Liver (tissue), 9 donors: Measurements from ENCODE around the gene PHF21B. TPM values are rescaled to one million over a fixed set of nuclear protein-coding genes. Genes with fewer than 3 reads are reported as not detected.

Source experiments
- DNase-seq: peaks from one replicate; pipeline ENCODE4 v3.0.0-alpha.2; 2017; ENCODE audit warnings: low spot score
- H3K27ac ChIP-seq, 2 donors: one replicate each; pipeline ENCODE4 v1.7.0; 2013; ENCODE audit warnings: inconsistent platforms in 2 of 2, low read length in 2 of 2, control low read depth in 1 of 2, low read depth in 1 of 2, mild to moderate bottlenecking in 1 of 2
- H3K27me3 ChIP-seq, 4 donors: one replicate each; pipeline versions ENCODE4 v1.6.1 to v1.7.0; 2013; ENCODE audit warnings: low read length in 3 of 4, inconsistent platforms in 1 of 4, mild to moderate bottlenecking in 1 of 4, moderate library complexity in 1 of 4; ENCODE audit not compliant: control insufficient read depth in 4 of 4, insufficient read depth in 4 of 4
- H3K36me3 ChIP-seq, 4 donors: one replicate each; pipeline versions ENCODE4 v1.6.1 to v1.7.0; 2013; ENCODE audit warnings: low read length in 3 of 4, mild to moderate bottlenecking in 3 of 4, low read depth in 1 of 4, moderate library complexity in 1 of 4; ENCODE audit not compliant: control insufficient read depth in 4 of 4, insufficient read depth in 3 of 4
- H3K4me1 ChIP-seq, 4 donors: one replicate each; pipeline versions ENCODE4 v1.6.1 to v1.7.0; 2013; ENCODE audit warnings: low read length in 3 of 4, mild to moderate bottlenecking in 3 of 4, moderate library complexity in 1 of 4; ENCODE audit not compliant: control insufficient read depth in 4 of 4, insufficient read depth in 4 of 4
- H3K4me3 ChIP-seq, 3 donors: one replicate each; pipeline versions ENCODE4 v1.6.1 to v1.7.0; 2013; ENCODE audit warnings: low read length in 3 of 3, control low read depth in 1 of 3, low read depth in 1 of 3, mild to moderate bottlenecking in 1 of 3
- H3K9ac ChIP-seq, 2 donors: one replicate each; pipeline ENCODE4 v1.7.0; 2013; ENCODE audit warnings: low read length in 2 of 2, mild to moderate bottlenecking in 2 of 2, moderate library complexity in 2 of 2, control low read depth in 1 of 2, low read depth in 1 of 2
- H3K9me3 ChIP-seq, 4 donors: one replicate each; pipeline versions ENCODE4 v1.6.1 to v1.7.0; 2013; ENCODE audit warnings: low read length in 3 of 4; ENCODE audit not compliant: control insufficient read depth in 4 of 4
- ATF3 ChIP-seq: IDR thresholded peaks from 2 replicates; pipeline ENCODE4 v1.6.1; 2016; ENCODE audit warnings: antibody characterized with exemption
- CTCF ChIP-seq: fragments of 150-350 bp; IDR thresholded peaks from 2 replicates; pipeline ENCODE4 v1.5.1; 2017; ENCODE audit warnings: improper control_type of control experiment, low read depth, low read length; ENCODE audit not compliant: missing input control
- EGR1 ChIP-seq, 2 donors: IDR thresholded peaks; 2 replicates each; pipeline ENCODE4 v1.6.1; 2016 to 2018; ENCODE audit warnings: antibody characterized with exemption in 2 of 2, low read depth in 2 of 2
- FOXA1 ChIP-seq: IDR thresholded peaks from 2 replicates; pipeline ENCODE4 v1.6.1; 2016; ENCODE audit warnings: antibody characterized with exemption
- FOXA2 ChIP-seq: IDR thresholded peaks from 2 replicates; pipeline ENCODE4 v1.6.1; 2016; ENCODE audit warnings: antibody characterized with exemption
- GABPA ChIP-seq, 2 donors: IDR thresholded peaks in 1 of 2; conservative IDR thresholded peaks in 1 of 2; 2 replicates each; pipeline ENCODE4 v1.6.1; 2016; ENCODE audit warnings: antibody characterized with exemption in 2 of 2, mild to moderate bottlenecking in 1 of 2, moderate library complexity in 1 of 2
- HNF4A ChIP-seq, 2 donors: conservative IDR thresholded peaks; 2 replicates each; pipeline ENCODE4 v1.6.1; 2016; ENCODE audit warnings: antibody characterized with exemption in 2 of 2, mild to moderate bottlenecking in 2 of 2
- HNF4G ChIP-seq: IDR thresholded peaks from 2 replicates; pipeline ENCODE4 v1.6.1; 2016; ENCODE audit warnings: antibody characterized with exemption
- JUND ChIP-seq, 2 donors: IDR thresholded peaks; 2 replicates each; pipeline ENCODE4 v1.6.1; 2016; ENCODE audit warnings: antibody characterized with exemption in 2 of 2
- MAX ChIP-seq: IDR thresholded peaks from 2 replicates; pipeline ENCODE4 v1.6.1; 2016; ENCODE audit warnings: antibody characterized with exemption
- NR2F2 ChIP-seq: IDR thresholded peaks from 2 replicates; pipeline ENCODE4 v1.6.1; 2016; ENCODE audit warnings: antibody characterized with exemption
- RAD21 ChIP-seq, 2 donors: IDR thresholded peaks; 2 replicates each; pipeline ENCODE4 v1.6.1; 2016; ENCODE audit warnings: antibody characterized with exemption in 2 of 2, mild to moderate bottlenecking in 2 of 2
- SP1 ChIP-seq: IDR thresholded peaks from 2 replicates; pipeline ENCODE4 v1.6.1; 2018; ENCODE audit warnings: antibody characterized with exemption, mild to moderate bottlenecking
- TAF1 ChIP-seq: conservative IDR thresholded peaks from 2 replicates; pipeline ENCODE4 v1.6.1; 2016; ENCODE audit warnings: antibody characterized with exemption, mild to moderate bottlenecking
- WGBS: extraction: QIAGEN DNeasy Blood & Tissue Kit; methylation state at CpG from one replicate; pipeline ENCODE4 v1.1.7; 2013; 5-methylcytosine and 5-hydroxymethylcytosine counted together
- polyA plus RNA-seq, 2 donors: library from polyadenylated mRNA; stranded (reverse) in 1 of 2; unstranded in 1 of 2; fragments of 200-250 nt in 1 of 2; fragments of >200 nt in 1 of 2; fragmentation: Nextera tagmentation in 1 of 2; extraction: Ambion mirVana in 1 of 2; gene quantifications; one replicate each; pipeline versions ENCODE4 v1.2.1 to v1.2.3, GENCODE V29; 2013 to 2015
- total RNA-seq, 2 donors: library from RNA; depleted of rRNA; stranded (reverse); fragments of >200 nt; gene quantifications; one replicate each; pipeline ENCODE4 v1.2.3, GENCODE V29; 2014
- TF ChIP-seq, protein P1 (sequence below): IDR thresholded peaks from 2 replicates; pipeline ENCODE4 v1.6.1; 2016; ENCODE audit warnings: antibody characterized with exemption, mild to moderate bottlenecking
- donor health status: healthy.
- donor health status: healthy.
- donor health status: healthy.
- donor health status: healthy.
- donor health status: healthy.

Gene PHF21B
- total and polyA plus RNA-seq, 4 donors = not detected

DNA sequence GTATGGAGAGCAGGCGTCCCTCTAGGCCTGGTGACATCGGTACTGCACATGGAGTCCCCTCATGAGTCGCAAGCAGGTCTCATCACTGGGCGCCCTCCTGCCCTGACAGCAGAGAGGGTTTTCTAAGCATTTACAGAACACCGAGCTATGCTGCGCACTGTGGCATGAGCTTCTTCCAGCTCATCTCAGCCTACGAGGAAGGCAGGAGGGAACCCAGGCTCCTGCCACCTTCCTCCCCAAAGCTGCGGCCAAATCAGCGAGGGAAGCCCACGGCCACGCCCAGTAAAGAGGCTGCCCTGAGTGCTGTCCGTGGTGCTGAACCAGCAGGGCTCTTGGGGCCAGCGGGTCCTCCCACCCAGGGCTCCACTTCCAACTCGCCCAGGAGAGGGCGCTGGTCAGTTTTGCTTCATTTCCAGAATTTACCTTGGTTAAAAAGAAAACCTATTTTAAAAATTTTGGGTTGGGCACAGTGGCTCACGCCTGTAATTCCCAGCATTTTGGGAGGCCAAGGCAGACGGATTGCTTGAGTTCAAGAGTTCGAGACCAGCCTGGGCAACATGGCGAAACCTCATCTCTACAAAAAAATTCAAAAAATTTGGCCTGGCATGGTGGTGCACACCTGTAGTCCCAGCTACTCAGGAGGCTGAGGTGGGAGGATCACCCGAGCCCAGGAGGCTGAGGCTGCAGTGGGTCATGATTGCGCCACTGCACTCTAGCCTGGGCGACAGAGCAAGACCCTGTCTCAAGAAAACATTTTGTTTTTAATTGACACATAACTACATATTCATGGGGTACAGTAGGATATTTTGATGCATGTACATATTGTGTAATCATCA, 34.2 kb downstream of the PHF21B start:
- Histone ChIP-seq H3K4me1 (no peaks in the 10 kb centered on the region), H3K27me3 (peaks cover 0 to 4% (median 0%) of the 10 kb centered on the region in 4 donors), H3K9me3 (no peaks in the 10 kb centered on the region), H3K36me3 (no peaks in the 10 kb centered on the region), H3K4me3 (no peak overlapping the region), H3K27ac (no peak overlapping the region), H3K9ac (no peak overlapping the region)
- peak; percentile 76 for DNase-seq
- TF ChIP-seq CTCF (peak; percentile 39), RAD21 (IDR thresholded peaks at IDR 0.05) (peak in 1 of 2 donors; percentile 38), EGR1 (IDR thresholded peaks at IDR 0.05; ENCODE audit: low read depth in 2 of 2) (no peak)
- TF ChIP-seq, protein P1, sequence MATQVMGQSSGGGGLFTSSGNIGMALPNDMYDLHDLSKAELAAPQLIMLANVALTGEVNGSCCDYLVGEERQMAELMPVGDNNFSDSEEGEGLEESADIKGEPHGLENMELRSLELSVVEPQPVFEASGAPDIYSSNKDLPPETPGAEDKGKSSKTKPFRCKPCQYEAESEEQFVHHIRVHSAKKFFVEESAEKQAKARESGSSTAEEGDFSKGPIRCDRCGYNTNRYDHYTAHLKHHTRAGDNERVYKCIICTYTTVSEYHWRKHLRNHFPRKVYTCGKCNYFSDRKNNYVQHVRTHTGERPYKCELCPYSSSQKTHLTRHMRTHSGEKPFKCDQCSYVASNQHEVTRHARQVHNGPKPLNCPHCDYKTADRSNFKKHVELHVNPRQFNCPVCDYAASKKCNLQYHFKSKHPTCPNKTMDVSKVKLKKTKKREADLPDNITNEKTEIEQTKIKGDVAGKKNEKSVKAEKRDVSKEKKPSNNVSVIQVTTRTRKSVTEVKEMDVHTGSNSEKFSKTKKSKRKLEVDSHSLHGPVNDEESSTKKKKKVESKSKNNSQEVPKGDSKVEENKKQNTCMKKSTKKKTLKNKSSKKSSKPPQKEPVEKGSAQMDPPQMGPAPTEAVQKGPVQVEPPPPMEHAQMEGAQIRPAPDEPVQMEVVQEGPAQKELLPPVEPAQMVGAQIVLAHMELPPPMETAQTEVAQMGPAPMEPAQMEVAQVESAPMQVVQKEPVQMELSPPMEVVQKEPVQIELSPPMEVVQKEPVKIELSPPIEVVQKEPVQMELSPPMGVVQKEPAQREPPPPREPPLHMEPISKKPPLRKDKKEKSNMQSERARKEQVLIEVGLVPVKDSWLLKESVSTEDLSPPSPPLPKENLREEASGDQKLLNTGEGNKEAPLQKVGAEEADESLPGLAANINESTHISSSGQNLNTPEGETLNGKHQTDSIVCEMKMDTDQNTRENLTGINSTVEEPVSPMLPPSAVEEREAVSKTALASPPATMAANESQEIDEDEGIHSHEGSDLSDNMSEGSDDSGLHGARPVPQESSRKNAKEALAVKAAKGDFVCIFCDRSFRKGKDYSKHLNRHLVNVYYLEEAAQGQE = peak; percentile 100
- 38% methylated on average over 22 of the region's 22 CpGs for WGBS

- H3K27ac ChIP-seq = no peak overlapping the region
- H3K27me3 ChIP-seq = no peaks in the 10 kb centered on the region
- no peak for DNase-seq
- no peak overlapping the region for H3K9ac ChIP-seq
- H3K4me3 ChIP-seq = no peak overlapping the region
- WGBS = 84% methylated on average over 9 of the region's 9 CpGs
- no peaks in the 10 kb centered on the region for H3K36me3 ChIP-seq
- no peak for TF ChIP-seq CTCF
- no peak for TF ChIP-seq TAF1
- no peak for TF ChIP-seq ATF3
- TF ChIP-seq FOXA1 = no peak
- no peak for TF ChIP-seq EGR1 (IDR thresholded peaks at IDR 0.05; ENCODE audit: low read depth in 2 of 2)
- TF ChIP-seq JUND (IDR thresholded peaks at IDR 0.05) = no peak
- TF ChIP-seq NR2F2 = no peak
- no peak for TF ChIP-seq MAX
- TF ChIP-seq, protein P1 = no peak
- TF ChIP-seq FOXA2 = no peak
- TF ChIP-seq GABPA (IDR thresholded peaks at IDR 0.05 in 1 of 2, conservative IDR thresholded peaks at IDR 0.05 in 1 of 2) = no peak
- TF ChIP-seq SP1 = no peak
- TF ChIP-seq HNF4G = no peak
- no peak for TF ChIP-seq RAD21 (IDR thresholded peaks at IDR 0.05)
- TF ChIP-seq HNF4A (conservative IDR thresholded peaks at IDR 0.05) = no peak
- H3K9me3 ChIP-seq = no peaks in the 10 kb centered on the region
- no peaks in the 10 kb centered on the region for H3K4me1 ChIP-seq
Observed at GRCh38 chr22:44974454-44974853, 35.4 kb downstream of the PHF21B start.
